ENCODE data around the gene CNOT6L. TPM values are rescaled to one million over a fixed set of nuclear protein-coding genes. Genes with fewer than 3 reads are reported as not detected.

The CNOT6L gene
- total RNA-seq, 4 donors from 2014 or later: 21.3 to 41.6 (median 31.5) TPM

- TF ChIP-seq CTCF (IDR thresholded peaks at IDR 0.05): no peak
- DNase-seq (ENCODE audit: low spot score) (no peak), ATAC-seq (ENCODE audit: low FRiP score) (no peak)
Observed at GRCh38 chr4:77714514-77714913, 104.7 kb downstream of the CNOT6L start.

- no peak for TF ChIP-seq CTCF (IDR thresholded peaks at IDR 0.05)
- DNase-seq (ENCODE audit: low spot score): no peak
- ATAC-seq (ENCODE audit: low FRiP score): no peak
Observed at GRCh38 chr4:77713884-77714283, 105.3 kb downstream of the CNOT6L start.

GRCh38 chr4:77712675-77713074 is 106.5 kb downstream of the CNOT6L start:
- no peak for TF ChIP-seq CTCF (IDR thresholded peaks at IDR 0.05)
- ATAC-seq (ENCODE audit: low FRiP score): no peak
- no peak for DNase-seq (ENCODE audit: low spot score)

GRCh38 chr4:77711469-77711868 is 107.7 kb downstream of the CNOT6L start:
- no peak for TF ChIP-seq CTCF (IDR thresholded peaks at IDR 0.05)
- DNase-seq (ENCODE audit: low spot score): no peak
- no peak for ATAC-seq (ENCODE audit: low FRiP score)

- ATAC-seq (ENCODE audit: low FRiP score): no peak
- TF ChIP-seq CTCF (IDR thresholded peaks at IDR 0.05): no peak
- DNase-seq (ENCODE audit: low spot score): no peak
Observed at GRCh38 chr4:77710684-77711083, 108.5 kb downstream of the CNOT6L start.

- DNase-seq (ENCODE audit: low spot score) (no peak), ATAC-seq (ENCODE audit: low FRiP score) (no peak)
- TF ChIP-seq CTCF (IDR thresholded peaks at IDR 0.05): no peak
Observed at GRCh38 chr4:77710059-77710458, 109.1 kb downstream of the CNOT6L start.

- DNase-seq (ENCODE audit: low spot score): no peak
- ATAC-seq (ENCODE audit: low FRiP score): no peak
- no peak for TF ChIP-seq CTCF (IDR thresholded peaks at IDR 0.05)
Observed at GRCh38 chr4:77706717-77707116, 112.5 kb downstream of the CNOT6L start.
